Renal pelvis (tissue), 4 donors: Measurements from ENCODE around the gene SHLD2. TPM values are rescaled to one million over a fixed set of nuclear protein-coding genes. Genes with fewer than 3 reads are reported as not detected.
"Not testable (repeated sequence)": the region's sequence is repeated elsewhere in the genome, so short reads cannot be mapped to it uniquely, and the experiment has no call there.

Experiments used
- DNase-seq: peaks from one replicate; pipeline ENCODE4 v3.0.0-alpha.2; 2013
- polyA plus RNA-seq, 3 donors: library from polyadenylated mRNA; unstranded; fragments of 120-200 nt; gene quantifications; one replicate each; pipeline ENCODE4 v1.2.1, GENCODE V29; 2013; ENCODE audit not compliant: insufficient read length in 3 of 3

SHLD2 gene
- polyA plus RNA-seq, 3 donors = 39.9 to 46.1 (median 40.8) TPM

DNA sequence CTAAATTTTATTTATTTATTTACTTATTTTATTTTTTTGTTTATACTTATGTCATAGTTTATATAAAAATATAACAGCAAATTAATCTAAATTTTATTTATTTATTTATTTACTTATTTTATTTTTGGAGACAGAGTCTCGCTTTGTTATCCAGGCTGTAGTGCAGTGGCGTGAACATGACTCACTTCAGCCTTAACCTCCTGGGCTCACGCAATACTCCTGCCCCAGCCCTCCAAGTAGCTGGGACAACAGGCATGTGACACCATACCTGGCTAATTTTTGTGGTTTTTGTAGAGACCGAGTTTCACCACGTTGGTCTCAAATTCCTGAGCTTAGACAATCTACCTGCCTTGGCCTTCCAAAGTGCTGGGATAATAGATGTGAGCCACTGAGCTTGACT, 115.3 kb downstream of the SHLD2 start:
- not testable (repeated sequence) for DNase-seq

DNA sequence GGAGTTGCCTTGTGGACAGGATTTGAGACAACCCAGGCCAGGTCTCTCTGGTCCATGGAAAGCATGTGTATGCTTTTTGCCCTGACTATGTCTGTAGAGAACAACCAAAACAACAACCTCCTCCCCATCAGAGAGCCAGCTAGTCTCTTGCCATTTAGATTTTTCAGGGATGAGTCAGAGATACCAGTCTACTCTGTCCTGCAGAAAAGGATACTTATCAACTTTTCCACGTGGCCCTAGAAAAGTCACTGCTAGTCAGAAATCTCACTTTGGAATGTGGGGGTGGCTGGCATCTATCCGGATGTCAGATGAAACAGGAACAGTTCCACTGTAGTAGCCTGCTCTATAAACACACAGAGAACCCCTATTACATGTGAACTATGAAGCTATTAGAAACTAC, 116.8 kb downstream of the SHLD2 start:
- not testable (repeated sequence) for DNase-seq

DNA sequence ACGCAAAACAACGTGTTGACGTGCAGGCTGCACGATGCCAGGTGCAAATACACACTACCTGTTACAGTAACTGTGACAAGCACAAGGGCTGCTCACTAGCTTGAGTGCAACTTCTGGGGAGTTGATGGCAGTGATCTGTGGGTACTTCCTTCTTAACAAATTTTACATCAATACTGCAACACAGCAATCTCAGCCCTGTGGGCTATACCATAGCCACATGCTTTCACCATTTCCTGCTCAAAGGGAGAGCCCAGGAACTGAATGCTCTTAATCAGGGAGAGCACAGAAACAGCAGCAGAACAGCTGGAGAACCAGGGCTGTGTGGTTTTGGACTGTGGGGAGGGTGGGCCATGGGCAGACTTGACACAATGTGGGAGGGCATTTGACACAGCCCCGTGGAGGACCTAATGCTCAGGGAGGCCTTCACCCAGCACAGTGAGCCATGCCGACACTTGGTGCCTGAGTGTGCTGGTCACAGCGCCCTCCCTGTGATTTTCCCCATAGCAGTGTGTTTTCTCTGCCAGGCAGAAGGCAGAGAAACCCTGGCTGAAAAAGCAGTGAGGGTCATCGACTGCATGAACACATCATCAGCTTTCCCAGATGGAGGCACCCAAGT, 118.3 kb downstream of the SHLD2 start:
- not testable (repeated sequence) for DNase-seq

DNA sequence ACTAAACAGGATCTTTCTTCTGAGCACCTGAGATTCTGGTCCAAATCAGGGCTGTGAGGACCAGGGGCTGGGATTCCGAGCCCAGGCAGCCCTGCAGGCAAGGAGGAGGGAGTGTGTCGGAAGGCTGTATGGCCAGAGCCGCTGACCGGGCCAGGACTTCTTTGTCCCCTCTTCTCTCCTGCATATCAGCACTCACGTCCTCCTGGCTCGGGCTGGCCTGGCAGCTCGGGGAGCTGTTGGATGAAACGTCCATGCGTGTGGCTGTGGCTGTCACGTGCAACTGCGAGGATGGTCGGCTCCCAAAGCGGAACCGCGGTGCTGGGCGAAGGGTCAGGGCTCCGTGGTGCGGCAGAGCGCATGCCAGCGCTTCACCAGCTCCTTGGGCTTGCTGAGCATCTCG, 118.8 kb downstream of the SHLD2 start:
- DNase-seq = not testable (repeated sequence)

DNA sequence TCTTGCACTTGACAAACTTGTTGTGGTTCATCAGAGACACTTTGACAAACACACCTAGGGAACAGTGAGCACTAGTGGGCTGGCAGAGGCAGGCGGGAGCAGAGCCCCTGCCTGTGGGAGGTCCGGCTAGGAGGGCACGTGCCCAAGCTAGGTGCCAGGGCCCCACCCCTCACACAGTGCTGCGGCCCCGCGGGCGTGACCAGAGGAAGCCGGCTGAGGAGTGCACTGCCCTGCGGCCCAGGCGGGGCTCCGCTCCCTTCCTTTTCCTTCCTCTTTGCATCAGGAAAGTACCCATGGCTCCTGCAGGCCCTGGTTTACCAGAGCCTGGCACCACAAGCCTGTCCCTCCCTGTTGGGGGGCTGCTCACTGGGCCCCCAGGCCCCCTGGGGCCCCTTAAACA, 121.1 kb downstream of the SHLD2 start:
- DNase-seq = not testable (repeated sequence)

DNA sequence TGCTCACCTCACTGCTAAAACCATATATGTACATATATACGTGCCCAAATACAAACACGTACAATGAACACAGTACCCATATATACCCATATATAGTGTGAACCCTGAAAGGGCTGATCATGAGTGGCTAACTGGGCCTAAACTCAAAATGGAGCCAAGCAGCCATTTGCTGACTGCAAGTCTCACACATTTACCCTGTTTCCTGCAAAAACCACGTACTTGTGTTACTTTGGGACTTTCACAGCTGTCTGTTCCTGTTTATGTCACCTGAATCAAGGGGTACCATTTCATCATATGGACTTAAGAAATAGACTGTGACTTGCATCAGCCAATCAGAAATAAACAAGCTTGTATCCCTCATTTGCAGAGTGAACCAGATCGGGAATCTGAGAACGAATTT, 124.4 kb downstream of the SHLD2 start:
- not testable (repeated sequence) for DNase-seq

DNA sequence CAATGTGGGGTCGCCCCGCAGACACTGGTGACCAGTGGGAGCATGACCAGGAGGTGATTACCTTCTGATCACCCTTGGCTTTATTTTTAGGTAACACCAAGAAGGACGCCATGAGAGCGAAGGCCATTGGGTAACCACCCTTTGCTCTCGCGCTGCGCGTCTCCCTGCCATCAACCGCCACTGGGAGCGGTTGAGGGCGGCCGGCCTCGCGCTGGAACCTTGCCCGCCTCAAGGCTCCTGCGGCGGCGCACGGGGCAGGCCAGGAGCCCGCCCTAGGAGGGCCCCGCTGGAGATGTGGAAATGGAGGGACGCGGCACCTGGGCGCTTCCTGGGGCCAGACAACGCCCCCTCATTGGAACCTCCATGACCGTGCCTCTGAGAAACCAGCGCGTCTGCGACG, 127.8 kb downstream of the SHLD2 start:
- DNase-seq = not testable (repeated sequence)

DNA sequence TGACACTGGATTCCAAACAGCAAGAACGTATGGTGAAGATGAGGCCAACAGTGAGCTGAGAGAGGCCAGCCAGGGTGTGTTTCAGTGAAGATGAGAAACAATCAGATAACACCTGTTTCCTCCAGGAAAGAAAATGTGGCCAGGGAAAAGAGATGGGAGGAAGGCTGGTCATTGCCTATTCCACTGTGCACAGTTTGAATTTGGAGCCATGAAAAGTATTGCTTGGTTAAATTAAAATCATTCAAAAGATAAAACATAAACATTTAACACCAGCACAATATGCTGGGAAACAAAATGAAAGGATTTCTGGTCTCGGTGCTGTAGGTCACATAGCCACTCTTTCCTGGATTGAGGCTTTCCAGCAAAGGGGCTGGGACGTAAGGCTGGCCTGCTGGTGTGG, 130.1 kb downstream of the SHLD2 start, which contains the start of gene NUTM2A:
Gene NUTM2A (plus strand): TSS at position 301 of the 400 bp plus-strand sequence. CDS start 383 bp downstream, outside the sequence.
- not testable (repeated sequence) for DNase-seq

DNA sequence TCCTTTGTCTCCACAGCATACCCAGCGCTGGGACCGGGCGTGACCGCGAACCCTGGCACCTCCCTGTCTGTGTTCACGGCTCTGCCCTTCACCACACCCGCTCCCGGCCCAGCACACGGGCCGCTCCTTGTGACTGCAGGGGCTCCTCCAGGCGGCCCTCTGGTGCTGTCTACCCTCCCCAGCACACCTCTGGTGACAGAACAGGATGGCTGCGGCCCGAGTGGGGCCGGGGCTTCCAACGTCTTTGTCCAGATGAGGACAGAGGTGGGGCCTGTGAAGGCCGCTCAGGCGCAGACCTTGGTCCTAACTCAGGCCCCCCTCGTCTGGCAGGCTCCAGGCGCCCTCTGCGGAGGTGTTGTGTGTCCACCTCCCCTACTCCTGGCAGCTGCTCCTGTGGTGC, 133.2 kb downstream of the SHLD2 start:
- DNase-seq = not testable (repeated sequence)

DNA sequence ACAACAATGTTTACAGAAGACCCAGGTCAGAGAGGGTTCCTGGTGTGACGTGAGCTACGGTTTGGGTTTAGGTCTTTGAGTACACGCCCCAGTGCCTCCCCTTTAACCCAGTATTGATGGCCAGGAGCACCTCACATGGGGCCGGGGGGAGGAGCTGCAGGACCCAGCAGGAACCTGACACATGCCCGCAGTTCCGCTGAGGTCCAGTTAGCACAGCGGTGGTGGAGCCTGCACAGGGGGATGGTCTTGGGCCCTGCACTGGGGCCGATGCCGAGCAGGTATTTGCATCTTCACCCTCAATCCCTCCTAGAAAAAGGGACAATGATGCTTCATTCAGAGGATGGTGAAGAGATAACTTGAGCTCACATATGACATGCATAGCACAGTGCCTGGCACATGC, 134.2 kb downstream of the SHLD2 start:
- not testable (repeated sequence) for DNase-seq

DNA sequence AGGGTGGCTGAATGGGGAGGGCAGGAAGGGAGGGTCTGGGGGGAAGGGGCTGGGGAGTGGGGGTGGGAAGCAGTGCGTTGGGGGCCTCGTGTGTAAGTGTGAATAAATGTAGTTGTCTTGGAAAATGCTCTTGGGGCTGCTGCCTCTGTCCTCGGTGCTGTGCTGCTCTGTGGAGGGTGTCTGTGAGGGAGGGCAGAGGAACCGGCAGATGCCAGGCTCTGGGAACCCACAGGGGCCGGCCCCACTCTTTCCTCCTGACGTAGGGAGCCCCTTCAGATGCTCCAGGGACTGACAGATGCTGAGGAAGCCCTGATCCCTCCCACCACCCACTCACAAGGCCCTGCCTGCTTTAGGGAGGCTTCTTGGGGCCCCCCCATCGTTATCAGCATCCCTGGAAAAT, 139.8 kb downstream of the SHLD2 start:
- not testable (repeated sequence) for DNase-seq

DNA sequence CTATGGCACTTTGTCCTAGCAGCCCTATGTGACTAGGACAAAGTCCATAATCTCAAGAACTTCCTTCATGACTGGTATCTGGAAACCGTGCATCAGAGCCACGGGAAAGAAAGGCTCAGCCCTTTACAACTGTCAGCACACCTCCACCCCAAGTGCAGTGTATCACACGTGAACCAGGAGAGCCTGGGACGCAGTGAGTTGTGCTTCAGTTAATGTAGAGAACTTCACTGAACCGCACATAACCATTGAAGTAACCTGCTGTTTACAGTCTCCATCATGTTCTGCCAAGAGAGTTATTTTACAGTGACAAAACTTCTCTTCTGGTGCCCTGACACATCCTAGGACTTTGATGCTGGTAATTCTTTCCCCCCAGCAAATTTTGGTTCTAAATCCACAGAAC, 142.2 kb downstream of the SHLD2 start:
- DNase-seq = not testable (repeated sequence)

DNA sequence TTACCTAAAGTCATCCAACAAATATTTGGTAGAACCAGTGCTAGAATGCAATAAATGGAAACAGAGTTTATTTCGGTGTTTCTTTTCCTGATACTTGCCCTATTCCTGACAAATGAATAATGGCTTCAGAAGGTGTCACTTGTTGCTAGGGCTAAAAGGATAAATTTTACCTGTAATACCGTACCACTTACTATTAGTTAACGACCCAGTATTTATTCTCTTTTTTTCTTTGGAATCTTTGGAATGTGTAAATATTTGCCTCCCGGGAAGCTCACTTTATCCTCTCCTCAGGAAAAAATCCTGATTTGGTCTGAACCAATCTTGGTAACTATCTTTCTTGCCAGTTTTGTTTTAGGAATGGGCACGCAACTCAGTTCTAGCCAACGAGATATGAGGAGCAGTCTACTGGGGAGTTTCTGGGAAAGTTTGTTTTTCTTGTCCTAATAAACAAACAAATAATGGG, 144.4 kb downstream of the SHLD2 start:
- DNase-seq = not testable (repeated sequence)

Other genes starting within 250 kb of the SHLD2 start
- 10 to 100 TPM; 23.5 to 28.3 (median 27.8) TPM for gene MMRN2, start 137.6 kb upstream of the SHLD2 start, polyA plus RNA-seq
- gene SNCG, start 136.6 kb upstream of the SHLD2 start, polyA plus RNA-seq = 10 to 100 TPM; 16.8 to 24.4 (median 17.1) TPM
- 10 to 100 TPM; 18.0 to 20.8 (median 19.0) TPM for gene ADIRF, start 126.7 kb upstream of the SHLD2 start, polyA plus RNA-seq
- not detected for gene FAM25A, start 74.9 kb upstream of the SHLD2 start, polyA plus RNA-seq
- gene GLUD1, start 363 bp upstream of the SHLD2 start, polyA plus RNA-seq = 100 to 1,000 TPM; 160 to 225 (median 160) TPM
- gene NUTM2A, start 130.2 kb downstream of the SHLD2 start, polyA plus RNA-seq = 1 to 10 TPM; 4.5 to 5.3 (median 4.8) TPM